HUES48 (cell line): Measurements from ENCODE around the gene CREG1.

Experiments
- H3K27ac ChIP-seq: one replicate; pipeline ENCODE4 v1.7.0; 2013; ENCODE audit warnings: low read depth, low read length, inconsistent platforms
- H3K27me3 ChIP-seq: 2 replicates; pipeline ENCODE4 v1.6.1; 2013; ENCODE audit warnings: mild to moderate bottlenecking, low read length; ENCODE audit not compliant: control insufficient read depth, insufficient read depth
- H3K36me3 ChIP-seq: 2 replicates; pipeline ENCODE4 v1.6.1; 2013; ENCODE audit warnings: low read length; ENCODE audit not compliant: control insufficient read depth, insufficient read depth
- H3K4me1 ChIP-seq: 2 replicates; pipeline ENCODE4 v1.6.1; 2013; ENCODE audit warnings: mild to moderate bottlenecking, low read length; ENCODE audit not compliant: control insufficient read depth, insufficient read depth
- H3K4me3 ChIP-seq: 2 replicates; pipeline ENCODE4 v1.5.1; 2013; ENCODE audit warnings: mild to moderate bottlenecking, low read depth, low read length
- H3K9ac ChIP-seq: 2 replicates; pipeline ENCODE4 v1.6.1; 2013; ENCODE audit warnings: mild to moderate bottlenecking, low read depth, low read length, moderate library complexity
- H3K9me3 ChIP-seq: 2 replicates; pipeline ENCODE4 v1.6.1; 2013; ENCODE audit warnings: low read length; ENCODE audit not compliant: control insufficient read depth, insufficient read depth

CREG1 gene

GRCh38 chr1:167529829-167530474 lies 23.6 kb downstream of the CREG1 start:
- Histone ChIP-seq H3K27me3 (peaks cover 6% of the 10 kb centered on the region; the same call in 1 of the 2 replicates), H3K36me3 (no peaks in the 10 kb centered on the region), H3K4me1 (peaks cover 4% of the 10 kb centered on the region; the same call in 1 of the 2 replicates), H3K4me3 (no peak overlapping the region), H3K9me3 (no peaks in the 10 kb centered on the region), H3K9ac (no peak overlapping the region), H3K27ac (no peak overlapping the region)

- Histone ChIP-seq H3K4me3 (no peak overlapping the region), H3K36me3 (no peaks in the 10 kb centered on the region), H3K27me3 (peaks cover 6% of the 10 kb centered on the region; the same call in 1 of the 2 replicates), H3K4me1 (no peaks in the 10 kb centered on the region), H3K27ac (peak overlapping the region; percentile 5), H3K9me3 (no peaks in the 10 kb centered on the region), H3K9ac (no peak overlapping the region)
Observed at GRCh38 chr1:167528057-167528728, 25.4 kb downstream of the CREG1 start.

- no peaks in the 10 kb centered on the region for H3K9me3 ChIP-seq
- H3K27me3 ChIP-seq, result peaks cover 6% of the 10 kb centered on the region; the same call in 1 of the 2 replicates
- no peak overlapping the region for H3K27ac ChIP-seq
- no peaks in the 10 kb centered on the region for H3K4me1 ChIP-seq
- no peaks in the 10 kb centered on the region for H3K36me3 ChIP-seq
- H3K4me3 ChIP-seq, result no peak overlapping the region
- H3K9ac ChIP-seq, result no peak overlapping the region
Observed at GRCh38 chr1:167526667-167527383, 26.7 kb downstream of the CREG1 start.

GRCh38 chr1:167524651-167525050 lies 28.9 kb downstream of the CREG1 start:
- H3K9me3 ChIP-seq, result no peaks in the 10 kb centered on the region
- H3K4me3 ChIP-seq, result no peak overlapping the region
- no peaks in the 10 kb centered on the region for H3K36me3 ChIP-seq
- H3K27ac ChIP-seq, result no peak overlapping the region
- peaks cover 6% of the 10 kb centered on the region; the same call in 1 of the 2 replicates for H3K27me3 ChIP-seq
- H3K9ac ChIP-seq, result no peak overlapping the region
- no peaks in the 10 kb centered on the region for H3K4me1 ChIP-seq

GRCh38 chr1:167522246-167522645 lies 31.3 kb downstream of the CREG1 start:
- Histone ChIP-seq H3K4me1 (no peaks in the 10 kb centered on the region), H3K27ac (no peak overlapping the region), H3K9ac (no peak overlapping the region), H3K36me3 (no peaks in the 10 kb centered on the region), H3K4me3 (no peak overlapping the region), H3K9me3 (no peaks in the 10 kb centered on the region), H3K27me3 (peaks cover 6% of the 10 kb centered on the region; the same call in 1 of the 2 replicates)

GRCh38 chr1:167520711-167521206 lies 32.8 kb downstream of the CREG1 start:
- no peak overlapping the region for H3K9ac ChIP-seq
- no peak overlapping the region for H3K27ac ChIP-seq
- H3K4me3 ChIP-seq, result no peak overlapping the region
- no peaks in the 10 kb centered on the region for H3K9me3 ChIP-seq
- no peaks in the 10 kb centered on the region for H3K36me3 ChIP-seq
- H3K4me1 ChIP-seq, result no peaks in the 10 kb centered on the region
- 0 out of 2 replicates have a peak, but pooled peaks cover 1% of the 10 kb centered on the region for H3K27me3 ChIP-seq

GRCh38 chr1:167518331-167518700 lies 35.2 kb downstream of the CREG1 start, which contains the start of gene CD247:
TSS of gene CD247 (minus strand) at chr1:167518529. CDS start at chr1:167518465, 64 bp downstream.
- Histone ChIP-seq H3K4me1 (no peaks in the 10 kb centered on the region), H3K27ac (no peak within 1 kb of the TSS), H3K36me3 (no peaks in the 10 kb centered on the region), H3K9me3 (no peaks in the 10 kb centered on the region), H3K27me3 (no peaks in the 10 kb centered on the region), H3K4me3 (no peak within 1 kb of the TSS), H3K9ac (no peak within 1 kb of the TSS)

GRCh38 chr1:167517535-167518330 lies 35.8 kb downstream of the CREG1 start:
- H3K4me1 ChIP-seq, result no peaks in the 10 kb centered on the region
- no peaks in the 10 kb centered on the region for H3K36me3 ChIP-seq
- no peak overlapping the region for H3K4me3 ChIP-seq
- H3K9ac ChIP-seq, result no peak overlapping the region
- no peaks in the 10 kb centered on the region for H3K27me3 ChIP-seq
- H3K9me3 ChIP-seq, result no peaks in the 10 kb centered on the region
- no peak overlapping the region for H3K27ac ChIP-seq

- no peaks in the 10 kb centered on the region for H3K9me3 ChIP-seq
- no peak overlapping the region for H3K4me3 ChIP-seq
- H3K9ac ChIP-seq, result no peak overlapping the region
- no peaks in the 10 kb centered on the region for H3K27me3 ChIP-seq
- no peaks in the 10 kb centered on the region for H3K36me3 ChIP-seq
- H3K4me1 ChIP-seq, result no peaks in the 10 kb centered on the region
- H3K27ac ChIP-seq, result no peak overlapping the region
Observed at GRCh38 chr1:167516404-167517388, 36.9 kb downstream of the CREG1 start.
